PFSK-1 (cell line): ENCODE results near the gene FMO2.

Experiments
- POLR2AphosphoS5 ChIP-seq: IDR thresholded peaks from 2 replicates; pipeline ENCODE4 v1.6.1; 2012; ENCODE audit warnings: low read depth, mild to moderate bottlenecking, control low read depth, low read length, moderate library complexity
- REST ChIP-seq, 2 experiments: IDR thresholded peaks; 2 replicates each; pipeline versions ENCODE4 v1.6.1 to v1.8.0; 2011 to 2012; ENCODE audit warnings: low read depth in 2 of 2, low read length in 2 of 2, control low read depth in 1 of 2, inconsistent platforms in 1 of 2, mild to moderate bottlenecking in 1 of 2, moderate library complexity in 1 of 2; ENCODE audit not compliant: insufficient read depth in 1 of 2
- SIN3A ChIP-seq: IDR thresholded peaks from 2 replicates; pipeline ENCODE4 v1.6.1; 2012; ENCODE audit warnings: mild to moderate bottlenecking, low read length, moderate library complexity, borderline replicate concordance; ENCODE audit not compliant: insufficient read depth
- TAF1 ChIP-seq: IDR thresholded peaks from 2 replicates; pipeline ENCODE4 v1.6.1; 2012; ENCODE audit warnings: low read length, control low read depth, borderline replicate concordance; ENCODE audit not compliant: insufficient read depth

GRCh38 chr1:171139890-171140289 lies 45.2 kb upstream of the FMO2 start:
- TF ChIP-seq TAF1 (no peak), SIN3A (no peak), REST (IDR thresholded peaks at IDR 0.05; ENCODE audit: insufficient read depth in 1 of 2, low read depth in 2 of 2, low read length in 2 of 2) (no peak), POLR2AphosphoS5 (no peak)
